ENCODE measurements around the gene LRRC75A.

GRCh38 chr17:16470265-16470664 lies 21.7 kb downstream of the LRRC75A start:
- TF ChIP-seq GABPB1 (CRISPR knock-in tag; IDR thresholded peaks at IDR 0.05): no peak
- no peak for TF ChIP-seq CTCF (IDR thresholded peaks at IDR 0.05)
- no peak for TF ChIP-seq SP1 (CRISPR knock-in tag; conservative IDR thresholded peaks at IDR 0.05)
- TF ChIP-seq E2F4 (CRISPR knock-in tag; IDR thresholded peaks at IDR 0.05; ENCODE audit: borderline replicate concordance, low read depth): no peak
- TF ChIP-seq, protein P1, sequence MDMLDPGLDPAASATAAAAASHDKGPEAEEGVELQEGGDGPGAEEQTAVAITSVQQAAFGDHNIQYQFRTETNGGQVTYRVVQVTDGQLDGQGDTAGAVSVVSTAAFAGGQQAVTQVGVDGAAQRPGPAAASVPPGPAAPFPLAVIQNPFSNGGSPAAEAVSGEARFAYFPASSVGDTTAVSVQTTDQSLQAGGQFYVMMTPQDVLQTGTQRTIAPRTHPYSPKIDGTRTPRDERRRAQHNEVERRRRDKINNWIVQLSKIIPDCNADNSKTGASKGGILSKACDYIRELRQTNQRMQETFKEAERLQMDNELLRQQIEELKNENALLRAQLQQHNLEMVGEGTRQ (CRISPR knock-in tag; IDR thresholded peaks at IDR 0.05): no peak
- TF ChIP-seq ZNF232 (CRISPR knock-in tag; IDR thresholded peaks at IDR 0.05): no peak
- no peak for TF ChIP-seq JUN (CRISPR knock-in tag; IDR thresholded peaks at IDR 0.05)
- no peak for TF ChIP-seq TCF7 (CRISPR knock-in tag; IDR thresholded peaks at IDR 0.05; ENCODE audit: low read depth)
- no peak for TF ChIP-seq CREM (CRISPR knock-in tag; IDR thresholded peaks at IDR 0.05)
- no peak for TF ChIP-seq RELA (CRISPR knock-in tag; IDR thresholded peaks at IDR 0.05; ENCODE audit: borderline replicate concordance)
- TF ChIP-seq TP53 (CRISPR knock-in tag; IDR thresholded peaks at IDR 0.05): no peak
- TF ChIP-seq ESRRA (CRISPR knock-in tag; IDR thresholded peaks at IDR 0.05; ENCODE audit: borderline replicate concordance): no peak
- TF ChIP-seq E2F1 (CRISPR knock-in tag; IDR thresholded peaks at IDR 0.05): no peak
- no peak for TF ChIP-seq MAX (CRISPR knock-in tag; IDR thresholded peaks at IDR 0.05)
